GM21381 (cell line): Measurements from ENCODE around the gene CLTCL1.
"Not testable (repeated sequence)": the region's sequence is repeated elsewhere in the genome, so short reads cannot be mapped to it uniquely, and the experiment has no call there.

Experiments
- ATAC-seq: cut with Tn5 transposase; IDR thresholded peaks from one replicate; pipeline ENCODE4 v1.9.1; 2021; ENCODE audit warnings: mild to moderate bottlenecking, moderate library complexity; ENCODE audit not compliant: unreplicated experiment

Gene CLTCL1

GRCh38 chr22:19256362-19256761, 35.2 kb downstream of the CLTCL1 start:
- ATAC-seq = not testable (repeated sequence)

- no peak for ATAC-seq
Measured at GRCh38 chr22:19253143-19253542, 38.4 kb downstream of the CLTCL1 start.

GRCh38 chr22:19244600-19245352, 46.7 kb downstream of the CLTCL1 start:
- no peak for ATAC-seq

- ATAC-seq = no peak
Measured at GRCh38 chr22:19242699-19243098, 48.8 kb downstream of the CLTCL1 start.

DNA sequence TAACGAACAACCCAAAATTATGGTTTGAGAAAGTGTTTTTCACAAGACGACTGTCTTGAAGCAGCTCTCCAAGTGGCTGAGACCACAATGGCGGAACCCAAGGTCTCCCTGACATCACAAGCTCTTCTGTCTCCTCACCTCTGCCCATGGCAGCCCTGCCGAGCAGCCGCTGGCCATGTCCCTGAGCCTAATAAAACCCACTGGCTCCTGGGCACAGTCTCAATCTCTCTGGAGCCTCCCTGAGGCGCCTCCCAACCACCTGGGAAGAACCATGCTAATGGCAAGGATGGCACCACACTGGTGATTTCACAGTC, 50.0 kb downstream of the CLTCL1 start:
- no peak for ATAC-seq

DNA sequence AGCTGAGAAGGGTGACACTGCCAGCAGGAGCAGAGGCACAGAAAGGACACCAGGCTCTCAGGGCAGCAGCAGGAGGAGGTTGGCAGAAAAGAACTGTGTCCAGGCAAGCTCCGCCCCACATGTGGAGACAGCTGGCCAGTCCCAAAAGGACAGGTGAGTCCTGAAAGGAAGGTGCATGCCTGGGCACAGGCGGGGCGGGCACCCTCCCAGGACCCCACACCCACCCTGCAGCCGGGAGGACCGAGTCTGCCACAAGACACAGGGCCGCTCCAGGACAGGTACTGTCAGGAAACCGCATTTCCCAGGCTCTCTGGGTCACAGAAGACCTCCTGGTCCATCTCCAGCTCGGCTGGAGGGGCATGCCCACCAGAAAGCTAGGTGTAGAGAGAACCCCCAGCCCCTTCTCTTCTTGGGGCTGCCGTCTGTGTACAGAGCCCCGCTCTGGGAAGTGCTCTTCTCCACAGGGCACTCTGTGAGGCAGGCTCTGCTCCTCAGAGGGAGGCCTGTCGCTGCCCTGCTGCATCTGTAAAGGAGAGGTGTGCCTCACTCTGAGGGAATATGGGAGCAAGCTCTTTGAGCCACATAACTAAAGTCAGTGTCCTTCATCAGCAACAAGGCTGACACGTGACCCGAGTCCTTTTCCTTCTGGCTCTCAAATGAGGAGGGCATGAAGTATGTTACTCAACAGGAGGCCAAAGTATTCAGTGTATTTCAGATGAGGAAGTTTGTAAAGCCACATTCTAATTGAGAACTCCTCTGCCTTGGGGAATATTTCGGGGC, 50.5 kb downstream of the CLTCL1 start:
- ATAC-seq = no peak

DNA sequence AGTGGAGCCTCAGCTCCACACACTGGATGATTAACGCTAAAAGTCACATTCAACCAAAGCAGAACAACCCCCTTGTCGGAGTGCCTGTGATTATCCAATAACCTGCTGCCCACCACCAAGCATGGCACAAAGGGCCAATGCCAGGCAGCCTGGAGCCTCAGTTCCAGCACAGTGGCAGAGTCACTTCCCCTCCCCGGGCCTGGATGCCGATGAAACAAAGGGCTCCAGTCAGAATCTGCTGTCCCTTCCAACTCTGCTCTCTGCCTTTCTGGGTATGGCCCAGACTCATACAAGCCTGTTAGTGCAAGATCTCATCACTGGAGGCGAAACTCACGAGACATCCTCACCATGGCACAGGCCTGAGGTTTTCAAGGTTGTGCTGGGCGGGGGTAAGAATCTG, 52.1 kb downstream of the CLTCL1 start:
- ATAC-seq = no peak

DNA sequence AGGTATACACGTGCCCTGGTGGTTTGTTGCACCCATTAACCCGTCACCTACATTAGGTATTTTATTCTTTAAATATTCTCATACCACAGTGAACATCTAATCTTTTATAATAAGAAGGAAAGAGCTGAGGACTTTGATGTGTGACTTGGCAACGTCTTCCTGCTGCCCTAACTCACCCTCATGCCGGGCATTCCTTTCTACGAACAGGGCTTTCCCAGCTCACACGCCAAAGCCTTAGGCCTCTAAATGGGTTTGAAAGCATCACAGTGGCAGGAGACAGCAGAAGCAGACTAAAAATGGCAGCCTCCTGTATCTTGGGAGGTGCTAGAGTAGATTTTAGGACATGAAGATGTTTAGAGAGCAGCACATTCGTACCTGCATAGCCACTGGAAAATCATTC, 52.6 kb downstream of the CLTCL1 start:
- ATAC-seq = no peak

GRCh38 chr22:19235874-19236273, 55.6 kb downstream of the CLTCL1 start:
- no peak for ATAC-seq

DNA sequence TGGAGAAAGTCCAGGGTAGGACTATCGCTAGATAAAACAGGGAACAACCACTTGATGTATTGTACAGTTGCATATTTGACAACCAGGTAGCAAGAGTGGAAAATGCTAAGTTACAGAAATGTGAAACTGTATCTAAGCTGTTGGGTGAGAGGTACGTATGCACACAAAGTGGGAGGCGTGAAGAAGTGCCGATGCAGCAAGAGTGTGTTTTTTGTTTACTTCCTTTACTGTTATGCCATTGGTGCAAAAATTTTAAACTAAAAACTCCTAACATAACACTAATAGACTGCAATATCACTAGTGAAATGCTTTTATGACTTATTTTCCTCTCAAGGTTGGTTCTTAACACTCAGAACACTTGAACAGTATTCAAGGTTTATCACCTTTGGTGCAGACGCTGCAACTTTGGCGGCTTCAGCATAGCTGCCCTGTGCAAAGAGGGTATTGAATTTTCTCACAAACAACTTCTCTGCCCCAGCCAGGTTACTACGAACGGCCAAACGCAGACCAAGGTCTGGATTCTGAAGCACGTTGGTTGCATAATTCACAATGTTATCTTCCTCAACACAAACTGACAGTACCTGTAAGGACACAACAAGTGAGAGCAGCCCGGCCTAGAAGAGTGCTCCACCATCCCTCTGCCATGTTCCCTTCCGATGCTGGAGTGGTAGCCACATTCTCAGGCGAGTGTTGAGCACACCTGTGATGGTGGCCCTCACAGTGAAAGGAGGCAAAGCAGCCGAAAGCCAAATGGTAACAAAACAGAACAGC, 57.2 kb downstream of the CLTCL1 start:
- no peak for ATAC-seq

- no peak for ATAC-seq
Measured at GRCh38 chr22:19233189-19233661, 58.3 kb downstream of the CLTCL1 start.

DNA sequence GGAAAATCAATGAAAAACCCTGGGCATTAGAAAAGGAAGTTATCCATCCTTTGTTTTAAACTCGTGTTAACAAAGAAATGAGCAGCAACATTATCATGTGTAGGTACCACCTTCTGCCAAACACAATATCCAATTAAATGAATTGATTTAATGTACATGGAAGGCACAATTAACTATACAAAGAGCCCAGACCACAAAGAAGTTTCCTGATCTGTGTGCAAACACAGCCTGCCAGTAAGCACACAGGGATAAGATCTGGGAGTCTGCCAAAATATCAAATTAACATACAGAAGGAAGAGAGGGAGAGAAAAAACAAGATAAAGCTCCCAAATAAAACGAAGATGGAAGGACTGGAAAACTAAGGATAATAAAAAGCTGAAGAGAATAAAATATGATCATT, 58.9 kb downstream of the CLTCL1 start:
- no peak for ATAC-seq

DNA sequence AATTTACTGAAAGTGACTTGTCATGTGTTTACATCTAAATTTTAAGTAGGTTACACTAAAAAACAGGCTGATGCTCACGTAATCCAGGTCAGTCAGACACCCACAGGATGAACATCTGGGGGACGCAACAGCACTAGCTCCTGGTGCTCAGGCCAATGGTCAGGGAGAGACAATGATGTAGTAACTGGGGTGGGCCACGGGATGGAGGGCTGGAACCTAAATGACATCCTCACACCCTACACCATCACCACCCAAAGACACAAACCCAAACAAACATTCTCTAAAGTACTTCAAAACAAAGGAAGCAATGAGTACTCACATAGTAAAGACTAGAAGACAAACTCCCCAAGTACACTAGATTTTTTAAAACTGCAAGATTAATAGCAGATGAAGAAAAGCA, 59.5 kb downstream of the CLTCL1 start:
- no peak for ATAC-seq

DNA sequence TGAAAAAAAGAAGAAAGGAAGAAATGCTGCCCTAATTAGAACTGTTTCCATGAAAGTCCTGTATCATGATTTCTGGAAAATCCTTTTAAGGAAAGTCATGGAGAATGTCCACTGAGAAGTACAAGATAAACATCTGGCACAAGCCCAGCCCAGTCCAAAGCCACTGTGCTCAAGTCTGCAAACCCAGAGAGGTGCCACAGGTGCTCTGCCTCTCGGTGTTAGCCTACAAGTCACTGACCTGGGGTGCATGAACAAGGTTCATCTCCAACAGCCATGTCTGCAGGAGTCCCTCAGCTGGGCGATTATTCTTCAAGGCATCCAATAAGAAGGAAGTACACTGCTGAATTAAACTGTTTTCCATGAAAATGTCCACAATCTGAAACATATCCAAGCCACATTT, 61.9 kb downstream of the CLTCL1 start:
- no peak for ATAC-seq

DNA sequence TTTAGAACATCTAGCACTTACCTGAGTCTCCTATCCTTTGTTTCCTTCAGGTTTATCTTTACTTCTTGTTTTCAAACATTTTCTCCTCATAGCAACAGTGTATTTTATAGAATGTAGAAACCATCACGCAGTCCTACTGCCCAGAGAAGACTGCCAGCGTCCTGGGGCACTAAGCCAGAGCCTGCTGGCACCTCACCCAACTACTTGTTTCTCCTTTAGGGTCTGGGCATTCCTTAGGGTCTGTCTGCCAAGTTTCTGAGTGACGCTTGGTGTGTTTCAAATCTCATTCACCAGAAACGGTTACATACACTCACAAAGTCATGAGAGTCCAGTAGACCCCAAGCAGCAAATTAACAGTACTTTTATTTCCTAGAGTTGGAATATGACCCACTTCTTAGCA, 63.3 kb downstream of the CLTCL1 start:
- ATAC-seq = no peak

GRCh38 chr22:19226428-19226827, 65.1 kb downstream of the CLTCL1 start:
- no peak for ATAC-seq

- no peak for ATAC-seq
Measured at GRCh38 chr22:19225560-19225959, 66.0 kb downstream of the CLTCL1 start.

DNA sequence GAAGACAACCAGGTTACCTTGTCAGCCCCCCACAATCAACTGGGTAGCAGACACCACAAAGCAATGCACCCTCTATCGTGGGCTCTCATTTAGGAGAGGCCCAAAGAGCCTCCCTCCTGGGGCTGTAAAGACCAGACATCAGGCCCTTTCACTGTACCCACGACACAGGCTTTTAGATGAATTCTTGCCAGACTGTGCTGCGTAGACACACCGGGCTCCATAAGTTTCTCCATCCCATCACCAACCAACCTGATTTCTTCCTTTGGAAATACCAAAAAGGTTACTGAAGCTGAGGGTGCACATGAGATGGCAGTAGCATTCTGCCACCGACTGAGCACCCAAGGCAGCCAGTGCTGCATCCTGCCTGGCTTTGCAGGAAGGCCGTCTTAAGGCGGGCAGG, 66.5 kb downstream of the CLTCL1 start:
- ATAC-seq = no peak

- ATAC-seq = no peak
Measured at GRCh38 chr22:19224557-19224956, 67.0 kb downstream of the CLTCL1 start.

DNA sequence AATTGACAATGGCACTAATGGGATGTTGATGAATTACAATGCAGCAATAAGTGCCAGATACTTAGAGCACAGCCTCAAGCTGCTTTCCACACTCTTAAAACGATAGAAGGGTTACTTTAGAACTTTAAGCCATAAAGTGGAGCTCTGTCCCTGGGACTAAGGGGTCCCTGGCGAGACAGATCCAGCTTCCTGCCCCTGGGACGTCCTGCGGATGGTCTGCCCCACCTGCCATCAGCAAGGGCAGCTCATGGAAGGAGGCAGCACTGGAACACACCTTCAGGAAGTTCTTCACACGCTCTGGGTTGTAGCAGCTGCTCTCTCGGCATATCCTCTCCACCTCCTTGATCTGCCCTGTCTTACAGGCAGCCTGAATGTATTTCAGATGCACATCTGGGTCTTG, 67.9 kb downstream of the CLTCL1 start:
- no peak for ATAC-seq

GRCh38 chr22:19223110-19223509, 68.4 kb downstream of the CLTCL1 start:
- ATAC-seq = no peak
